IMR-90 (cell line): ENCODE results near the gene SPATA16.

Experiments used
- FOS ChIP-seq: fragments of 150-350 bp; IDR thresholded peaks from 2 replicates; pipeline ENCODE4 v1.6.1; 2016; ENCODE audit warnings: low read depth, low read length
- MAFK ChIP-seq: IDR thresholded peaks from 2 replicates; pipeline ENCODE4 v1.6.1; 2012; ENCODE audit warnings: low read depth, low read length, improper control_type of control experiment
- POLR2A ChIP-seq: IDR thresholded peaks from 2 replicates; pipeline ENCODE4 v1.6.1; 2012; ENCODE audit warnings: mild to moderate bottlenecking, low read depth, low read length
- RAD21 ChIP-seq: IDR thresholded peaks from 2 replicates; pipeline ENCODE4 v1.6.1; 2012; ENCODE audit warnings: low read length, improper control_type of control experiment
- TF ChIP-seq, protein P1 (sequence below): conservative IDR thresholded peaks from 2 replicates; pipeline ENCODE4 v1.5.1; 2012; ENCODE audit warnings: mild to moderate bottlenecking, low read depth, low read length, improper control_type of control experiment

DNA sequence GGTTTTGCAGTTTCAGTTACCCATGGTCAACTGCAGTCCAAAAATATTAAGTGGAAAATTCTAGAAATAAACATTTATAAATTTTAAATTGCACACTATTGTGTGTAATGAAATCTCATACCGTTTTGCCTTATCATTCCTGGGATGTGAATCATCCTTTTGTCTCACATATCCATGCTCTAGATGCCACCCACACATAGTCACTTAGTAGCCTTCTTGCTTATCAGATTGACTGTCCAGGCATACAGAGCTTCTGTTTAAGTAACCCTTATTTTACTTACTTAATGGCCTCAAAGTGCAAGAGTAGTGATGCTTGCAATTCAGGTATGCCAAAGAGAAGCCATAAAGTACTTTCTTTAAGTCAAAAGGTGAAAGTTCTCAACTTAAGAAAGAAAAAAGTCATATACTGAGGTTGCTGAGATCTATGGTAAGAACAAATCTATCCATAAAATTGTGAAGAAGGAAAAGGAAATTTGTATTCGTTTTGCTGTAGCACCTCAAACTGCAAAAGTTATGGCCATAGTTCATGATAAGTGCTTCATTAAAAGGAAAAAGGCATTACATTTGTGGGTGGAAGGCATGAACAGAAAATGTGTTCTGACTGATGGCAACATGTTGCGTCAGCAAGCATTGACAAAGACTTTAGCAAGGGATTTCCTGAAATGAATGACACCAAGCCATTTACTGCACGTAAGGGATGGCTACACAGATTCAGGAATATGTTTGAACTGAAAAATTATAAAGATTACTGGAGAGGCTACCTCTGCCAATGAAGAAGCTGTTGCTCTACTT, 43.8 kb downstream of the SPATA16 start:
- TF ChIP-seq, protein P1, sequence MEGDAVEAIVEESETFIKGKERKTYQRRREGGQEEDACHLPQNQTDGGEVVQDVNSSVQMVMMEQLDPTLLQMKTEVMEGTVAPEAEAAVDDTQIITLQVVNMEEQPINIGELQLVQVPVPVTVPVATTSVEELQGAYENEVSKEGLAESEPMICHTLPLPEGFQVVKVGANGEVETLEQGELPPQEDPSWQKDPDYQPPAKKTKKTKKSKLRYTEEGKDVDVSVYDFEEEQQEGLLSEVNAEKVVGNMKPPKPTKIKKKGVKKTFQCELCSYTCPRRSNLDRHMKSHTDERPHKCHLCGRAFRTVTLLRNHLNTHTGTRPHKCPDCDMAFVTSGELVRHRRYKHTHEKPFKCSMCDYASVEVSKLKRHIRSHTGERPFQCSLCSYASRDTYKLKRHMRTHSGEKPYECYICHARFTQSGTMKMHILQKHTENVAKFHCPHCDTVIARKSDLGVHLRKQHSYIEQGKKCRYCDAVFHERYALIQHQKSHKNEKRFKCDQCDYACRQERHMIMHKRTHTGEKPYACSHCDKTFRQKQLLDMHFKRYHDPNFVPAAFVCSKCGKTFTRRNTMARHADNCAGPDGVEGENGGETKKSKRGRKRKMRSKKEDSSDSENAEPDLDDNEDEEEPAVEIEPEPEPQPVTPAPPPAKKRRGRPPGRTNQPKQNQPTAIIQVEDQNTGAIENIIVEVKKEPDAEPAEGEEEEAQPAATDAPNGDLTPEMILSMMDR = no peak
- TF ChIP-seq MAFK (no peak), FOS (no peak), POLR2A (no peak), RAD21 (no peak)
